Anterior cingulate cortex (tissue), 58 donors: ENCODE results near the gene ATP7B.

Source experiments
- DNase-seq, 58 donors: peaks; one replicate each; lab custom pipeline; 2025; lab: John Stamatoyannopoulos, UW

ATP7B gene

DNA sequence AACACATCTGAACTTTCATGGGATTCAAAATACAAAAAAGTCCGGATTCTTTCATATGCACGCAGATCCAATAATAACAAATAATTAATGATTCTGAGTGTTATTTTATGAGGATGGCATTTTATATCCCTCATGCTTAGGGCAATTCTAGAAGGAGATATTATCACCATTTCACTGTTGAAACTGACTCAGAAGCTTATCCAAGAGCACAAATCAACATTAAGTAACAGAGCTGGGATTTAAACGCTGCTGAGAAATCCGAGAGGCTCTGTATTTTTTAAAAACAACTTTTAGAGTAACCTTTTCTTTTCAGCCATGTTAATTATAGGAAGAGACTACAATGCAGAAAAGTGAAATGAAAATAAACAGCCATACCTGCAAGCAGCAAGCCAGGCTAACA is 30.3 kb downstream of the ATP7B start:
- no peak for DNase-seq

DNA sequence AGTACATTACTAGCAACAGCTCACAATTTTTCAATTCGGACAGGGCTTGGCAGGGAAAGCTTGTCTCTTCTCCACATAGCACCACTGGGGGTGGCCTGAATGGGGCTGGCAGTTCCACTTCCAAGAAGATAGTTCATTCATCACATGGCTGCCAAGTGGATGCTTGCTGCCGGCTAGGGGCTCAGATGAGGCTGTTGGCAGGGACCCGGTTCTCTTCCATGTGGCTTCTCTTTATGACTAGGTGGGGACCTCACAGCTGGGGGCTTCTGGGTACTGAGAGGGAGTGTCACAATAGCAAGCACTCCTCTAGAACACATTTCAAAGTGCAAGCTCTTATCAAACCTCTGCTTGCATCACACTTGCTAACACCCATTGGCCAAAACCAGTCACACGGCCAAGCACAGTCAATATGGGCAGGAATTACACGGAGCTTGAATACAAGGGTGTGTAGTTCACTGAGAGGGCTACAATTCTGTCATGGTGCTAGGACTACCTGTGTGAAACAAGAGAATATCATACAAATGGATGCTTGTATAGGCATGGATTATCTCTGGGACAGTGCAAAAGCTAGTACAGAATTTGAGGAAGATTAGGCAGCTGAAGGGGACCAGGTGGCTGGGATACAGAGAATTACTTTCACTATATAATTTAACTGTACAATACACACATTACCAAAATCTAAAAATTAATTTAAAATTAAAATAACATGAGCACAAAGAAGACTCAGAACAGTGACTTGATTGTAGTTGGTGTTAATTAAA is 32.3 kb downstream of the ATP7B start:
- DNase-seq, result no peak

DNA sequence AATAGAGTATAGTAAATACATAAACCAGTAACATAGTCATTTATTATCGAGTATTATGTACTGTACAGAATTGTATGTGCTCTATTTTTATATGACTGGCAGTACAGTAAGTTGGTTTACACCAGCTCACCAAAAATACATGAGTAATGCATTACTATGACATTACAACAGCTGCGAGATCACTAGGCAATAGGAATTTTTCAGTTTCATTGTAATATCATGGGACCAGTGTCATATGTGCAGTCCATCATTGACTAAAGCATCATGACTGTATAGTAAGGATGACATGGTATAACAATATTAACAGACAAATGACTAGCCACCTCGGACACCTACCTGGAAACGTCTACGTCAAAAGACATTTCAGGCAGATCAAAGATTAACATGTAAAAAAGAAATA is 33.6 kb downstream of the ATP7B start:
- no peak for DNase-seq

- DNase-seq, result no peak
Measured at GRCh38 chr13:51976890-51977289, 34.4 kb downstream of the ATP7B start.

- no peak for DNase-seq
Measured at GRCh38 chr13:51976423-51976822, 34.8 kb downstream of the ATP7B start.

GRCh38 chr13:51974482-51974881 is 36.8 kb downstream of the ATP7B start:
- DNase-seq, result no peak

DNA sequence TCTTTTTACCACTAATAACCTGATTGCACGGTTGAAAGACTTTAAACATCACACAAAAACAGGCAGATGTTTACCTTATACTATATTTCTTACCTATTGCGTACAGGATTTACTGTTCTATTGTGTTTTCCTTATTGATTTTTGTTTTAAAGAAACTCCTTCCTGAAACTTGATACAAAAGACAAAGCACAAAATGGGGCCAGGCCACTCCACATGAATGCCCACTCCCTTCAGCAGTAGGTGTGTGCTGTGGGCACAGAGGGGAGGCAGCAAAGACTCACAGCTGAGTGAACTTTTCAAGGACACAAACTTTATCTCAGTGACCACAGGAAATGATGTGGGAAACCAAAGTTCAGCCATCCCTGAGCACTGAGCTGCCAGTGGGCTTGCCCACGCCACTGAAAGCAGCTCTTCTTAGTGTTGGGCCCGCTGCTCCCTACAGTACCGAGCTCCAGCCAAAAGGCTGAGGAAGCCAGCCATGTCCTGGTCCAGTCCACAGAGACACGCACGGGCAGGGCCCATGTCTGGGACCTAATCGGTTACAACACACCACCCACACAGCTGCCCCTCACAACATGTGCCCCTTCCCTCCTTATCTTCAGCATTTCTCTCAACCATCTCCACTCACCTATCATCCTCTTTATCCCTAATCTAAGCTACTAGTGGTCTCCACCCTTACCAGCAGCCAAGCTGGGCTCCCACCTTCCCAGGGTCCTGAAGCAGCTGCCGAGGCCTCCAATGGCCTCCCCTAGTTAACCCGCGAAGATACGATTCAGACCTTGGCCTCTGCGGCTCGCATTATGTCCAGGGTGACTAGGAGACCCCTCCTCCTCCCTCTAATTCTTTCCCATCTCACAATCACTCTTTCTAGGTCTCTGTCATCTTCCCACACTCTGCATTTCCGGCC is 39.5 kb downstream of the ATP7B start:
- DNase-seq, result no peak

GRCh38 chr13:51970349-51970748 is 40.9 kb downstream of the ATP7B start:
- DNase-seq, result no peak

GRCh38 chr13:51967482-51968446 is 43.5 kb downstream of the ATP7B start:
- DNase-seq, result no peak

DNA sequence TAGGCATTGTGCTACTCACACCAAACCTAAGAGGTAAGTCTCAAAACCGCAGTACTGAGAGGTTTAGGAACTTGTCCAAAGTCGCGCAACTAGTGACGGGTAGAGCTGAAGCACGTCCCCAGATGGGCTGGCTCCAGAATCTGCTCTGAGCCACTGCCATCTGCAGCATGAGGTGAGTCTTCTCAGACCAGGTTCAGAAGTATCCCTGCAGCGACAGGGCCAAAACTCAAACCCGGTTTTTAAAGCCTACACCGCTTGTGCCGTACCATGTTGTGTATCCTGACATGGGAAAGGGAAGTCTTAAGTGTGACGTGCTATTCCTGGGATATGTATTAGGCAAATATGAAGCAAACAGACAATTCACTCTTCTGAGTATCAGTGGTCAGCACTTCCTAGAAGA is 45.1 kb downstream of the ATP7B start:
- DNase-seq, result no peak

DNA sequence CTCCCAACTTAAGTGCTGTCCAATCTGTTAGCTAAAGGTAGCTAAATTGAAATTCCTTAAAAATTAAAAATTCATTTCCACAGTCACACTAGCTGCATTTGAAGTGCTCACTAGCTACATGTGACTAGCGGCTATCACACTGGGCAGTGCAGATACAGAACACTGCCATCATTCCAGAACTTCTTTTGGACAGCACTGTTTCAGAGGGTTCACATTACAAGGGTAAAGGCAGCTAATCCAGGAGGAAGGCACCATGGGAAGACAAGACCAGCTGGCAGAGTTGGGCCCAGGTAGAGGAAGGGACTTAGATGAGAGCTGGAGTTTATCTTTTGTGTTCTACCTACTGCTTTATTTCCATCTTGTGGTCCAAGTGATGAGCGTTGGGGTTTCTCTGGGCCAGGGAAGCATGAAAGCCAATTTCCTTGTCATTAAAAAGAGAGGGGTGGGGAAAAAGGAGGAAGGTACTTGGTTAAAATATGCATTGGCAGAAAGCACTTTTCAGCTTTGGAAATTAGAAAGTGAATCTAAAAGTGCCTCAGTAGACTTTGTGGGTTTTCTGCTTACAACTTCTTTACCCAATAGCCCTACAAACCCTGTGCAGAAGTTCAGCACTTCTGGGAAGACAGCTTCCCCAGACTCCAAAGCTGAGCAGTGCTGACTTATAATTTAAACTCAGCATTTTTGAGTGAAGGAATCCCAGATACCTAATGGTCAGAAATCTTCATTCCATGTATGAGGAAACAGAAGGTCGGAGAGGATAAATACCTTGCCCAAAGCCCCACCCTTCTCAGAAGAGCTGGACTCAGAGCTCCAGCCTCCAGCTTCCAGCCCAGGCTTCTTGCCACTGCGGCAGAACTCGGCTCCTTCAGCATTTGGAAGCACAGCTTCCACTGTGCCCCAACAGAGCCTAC is 49.5 kb downstream of the ATP7B start:
- no peak for DNase-seq

DNA sequence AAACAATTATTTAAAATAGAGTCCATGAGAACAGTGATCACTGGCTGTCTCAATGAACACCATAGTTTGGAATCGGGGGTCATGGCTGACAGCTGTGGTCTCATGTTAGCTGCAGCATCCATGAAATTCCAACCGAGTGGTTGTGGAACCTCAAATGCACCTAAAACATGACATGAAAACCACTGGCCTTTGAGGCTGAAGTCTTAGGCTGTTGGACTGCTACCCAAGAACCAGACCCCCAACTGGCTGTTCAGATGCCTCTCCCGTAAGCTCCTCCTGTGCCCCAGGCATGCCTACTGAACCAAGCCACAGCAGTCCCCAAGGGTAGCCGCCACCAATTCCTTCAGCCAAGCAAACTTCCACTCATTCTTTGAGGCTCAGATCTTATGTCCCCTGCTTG is 50.5 kb downstream of the ATP7B start:
- DNase-seq, result no peak

DNA sequence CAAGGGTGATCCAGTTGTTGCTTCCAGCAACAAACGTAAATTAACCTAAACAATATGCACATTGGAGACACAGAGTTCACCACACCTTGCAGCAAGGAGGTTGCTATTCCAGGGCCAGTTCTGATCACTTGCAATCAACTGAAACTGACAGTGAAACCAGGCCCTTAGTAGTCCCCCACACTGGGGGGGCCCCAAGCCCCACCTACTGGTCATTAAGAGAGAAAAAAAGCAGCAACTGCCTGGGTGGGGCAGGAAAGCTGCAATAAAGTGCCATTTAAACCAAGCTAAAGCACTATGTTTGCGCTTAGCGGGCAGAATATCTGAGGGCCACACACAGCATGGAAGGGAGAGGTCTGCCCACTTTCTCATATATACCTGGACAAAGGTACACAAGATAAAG is 51.5 kb downstream of the ATP7B start:
- DNase-seq, result no peak

- no peak for DNase-seq
Measured at GRCh38 chr13:51958217-51958547, 53.1 kb downstream of the ATP7B start.

GRCh38 chr13:51957377-51958216 is 53.7 kb downstream of the ATP7B start:
- DNase-seq, result peak in 14 of 58 donors; percentile 4 to 49 (median 13)

- DNase-seq, result no peak
Measured at GRCh38 chr13:51956717-51957116, 54.5 kb downstream of the ATP7B start.

- DNase-seq, result peak in 3 of 58 donors; percentile 10 to 30 (median 13)
Measured at GRCh38 chr13:51955816-51956603, 55.2 kb downstream of the ATP7B start.

- DNase-seq, result peak in 3 of 58 donors; percentile 5 to 12 (median 9)
Measured at GRCh38 chr13:51955281-51955771, 55.9 kb downstream of the ATP7B start.
